Subcutaneous adipose tissue (tissue), 4 donors: ENCODE measurements around the gene KCNA2. TPM values are rescaled to one million over a fixed set of nuclear protein-coding genes. Genes with fewer than 3 reads are reported as not detected.

Experiments used
- CTCF ChIP-seq: fragments of 450-650 bp; IDR thresholded peaks from one replicate; pipeline ENCODE4 v1.5.1; 2016; ENCODE audit warnings: low read depth, mild to moderate bottlenecking, control low read depth, antibody characterized with exemption, moderate library complexity
- total RNA-seq, 4 donors: library from RNA; depleted of rRNA; stranded (reverse); fragments of >200 nt; gene quantifications; one replicate each; pipeline ENCODE4 v1.1.0, GENCODE V29; 2016

Gene KCNA2
- total RNA-seq, 4 donors from 2014 or later, result 1.7 to 6.8 (median 4.4) TPM

- no peak for TF ChIP-seq CTCF
These were observed 8.2 kb downstream of the KCNA2 start for GRCh38 chr1:110597966-110598365.

GRCh38 chr1:110596312-110596711 lies 9.8 kb downstream of the KCNA2 start:
- no peak for TF ChIP-seq CTCF

- TF ChIP-seq CTCF, result no peak
These were observed 10.8 kb downstream of the KCNA2 start for GRCh38 chr1:110595353-110595710.

- no peak for TF ChIP-seq CTCF
These were observed 11.5 kb downstream of the KCNA2 start for GRCh38 chr1:110594456-110595352.

- TF ChIP-seq CTCF, result no peak
These were observed 12.3 kb downstream of the KCNA2 start for GRCh38 chr1:110593902-110594301.

- no peak for TF ChIP-seq CTCF
These were observed 14.2 kb downstream of the KCNA2 start for GRCh38 chr1:110591956-110592355.

- TF ChIP-seq CTCF, result no peak
These were observed 17.2 kb downstream of the KCNA2 start for GRCh38 chr1:110588991-110589390.
